PC-3 (cell line): ENCODE measurements around the gene ATP8A1. TPM values are rescaled to one million over a fixed set of nuclear protein-coding genes. Genes with fewer than 3 reads are reported as not detected.

Source experiments
- ATAC-seq: fragments of 200-7000 bp; cut with Tn5 transposase; 2 replicates; pipeline ENCODE4 v1.9.1; 2020; ENCODE audit warnings: mild to moderate bottlenecking, moderate library complexity
- BruUV-seq: library from RNA; stranded (reverse); fragments of 400-500 nt; replicated peaks from 2 replicates; lab custom pipeline; 2021; lab: Mats Ljungman, UMichigan
- CTCF ChIA-PET: fragments of 300-600 bp; sonication (Branson Sonifier 250); formaldehyde crosslinking; loops from one replicate; lab custom pipeline; 2022; ENCODE audit warnings: antibody characterized with exemption; lab: Charles Lee
- POLR2A ChIA-PET: fragments of 300-600 bp; sonication (Branson Sonifier 250); formaldehyde crosslinking; loops from one replicate; lab custom pipeline; 2022; ENCODE audit warnings: antibody characterized with exemption; ENCODE audit not compliant: unreplicated experiment; lab: Charles Lee
- DNase-seq: peaks from one replicate; pipeline ENCODE4 v3.0.0-alpha.2; 2015
- H2AFZ ChIP-seq: fragments of 300-600 bp; sonication (generic); 2 replicates; pipeline ENCODE4 v1.6.0; 2016; ENCODE audit warnings: antibody characterized with exemption, low read length
- H3F3A ChIP-seq: fragments of 300-600 bp; sonication (generic); one replicate; pipeline ENCODE4 v1.6.0; 2017; ENCODE audit warnings: antibody characterized with exemption, low read length, control low read depth, mild to moderate bottlenecking; ENCODE audit not compliant: unreplicated experiment
- H3K27ac ChIP-seq: fragments of 300-600 bp; sonication (generic); 2 replicates; pipeline ENCODE4 v1.5.1; 2016; ENCODE audit warnings: mild to moderate bottlenecking, low read length
- H3K27me3 ChIP-seq: fragments of 300-600 bp; sonication (generic); 2 replicates; pipeline ENCODE4 v1.6.1; 2016; ENCODE audit warnings: low read length, mixed read lengths
- H3K36me3 ChIP-seq: fragments of 300-600 bp; sonication (generic); 2 replicates; pipeline ENCODE4 v1.6.1; 2016; ENCODE audit warnings: low read depth, mixed run types, low read length, mixed read lengths
- H3K4me1 ChIP-seq: fragments of 300-600 bp; sonication (generic); 2 replicates; pipeline ENCODE4 v1.5.1; 2016; ENCODE audit warnings: low read length; ENCODE audit not compliant: insufficient read depth
- H3K4me2 ChIP-seq: fragments of 300-600 bp; sonication (generic); 2 replicates; pipeline ENCODE4 v1.6.0; 2016; ENCODE audit warnings: low read length
- H3K4me3 ChIP-seq: fragments of 300-600 bp; sonication (generic); 2 replicates; pipeline ENCODE4 v1.5.1; 2016; ENCODE audit warnings: mild to moderate bottlenecking, low read length, mixed read lengths
- H3K79me2 ChIP-seq: fragments of 300-600 bp; sonication (generic); 2 replicates; pipeline ENCODE4 v1.6.1; 2017; ENCODE audit warnings: low read length, mixed read lengths
- H3K9ac ChIP-seq: fragments of 300-600 bp; sonication (generic); 2 replicates; pipeline ENCODE4 v1.6.0; 2016; ENCODE audit warnings: mild to moderate bottlenecking, low read length
- H3K9me2 ChIP-seq: fragments of 300-600 bp; sonication (generic); replicated peaks from 2 replicates; pipeline ENCODE4 v1.6.1; 2016; ENCODE audit warnings: mixed run types, low read length, mixed read lengths
- H3K9me3 ChIP-seq: fragments of 300-600 bp; sonication (generic); 2 replicates; pipeline ENCODE4 v1.6.1; 2016; ENCODE audit warnings: low read length, mixed read lengths
- H4K20me1 ChIP-seq: fragments of 300-600 bp; sonication (generic); 2 replicates; pipeline ENCODE4 v1.6.1; 2016; ENCODE audit warnings: low read length, mixed read lengths
- EZH2 ChIP-seq: fragments of 300-600 bp; sonication (generic); IDR thresholded peaks from one replicate; pipeline ENCODE4 v1.6.1; 2017; ENCODE audit warnings: antibody characterized with exemption, mild to moderate bottlenecking, low read length; ENCODE audit not compliant: unreplicated experiment
- EZH2phosphoT487 ChIP-seq: fragments of 300-600 bp; sonication (generic); IDR thresholded peaks from 2 replicates; pipeline ENCODE4 v1.6.1; 2018; ENCODE audit warnings: mild to moderate bottlenecking, antibody characterized with exemption, low read length, borderline replicate concordance
- intact Hi-C: fragments of 100-400 bp; cut with micrococcal nuclease; formaldehyde crosslinking; loops from 2 replicates; pipeline ENCODE4 v1.9.0; 2023
- total RNA-seq: library from RNA; depleted of rRNA; stranded (reverse); fragments of >200 nt; gene quantifications from 2 replicates; pipeline ENCODE4 v1.2.3, GENCODE V29; 2014
- TF ChIP-seq, protein P1 (sequence below): fragments of 300-600 bp; sonication (generic); conservative IDR thresholded peaks from 2 replicates; pipeline ENCODE4 v1.5.1; 2017; ENCODE audit warnings: antibody characterized with exemption, low read depth, mild to moderate bottlenecking, low read length

The ATP8A1 gene
- total RNA-seq, 1 experiment from 2014 or later = 3.9 TPM

DNA sequence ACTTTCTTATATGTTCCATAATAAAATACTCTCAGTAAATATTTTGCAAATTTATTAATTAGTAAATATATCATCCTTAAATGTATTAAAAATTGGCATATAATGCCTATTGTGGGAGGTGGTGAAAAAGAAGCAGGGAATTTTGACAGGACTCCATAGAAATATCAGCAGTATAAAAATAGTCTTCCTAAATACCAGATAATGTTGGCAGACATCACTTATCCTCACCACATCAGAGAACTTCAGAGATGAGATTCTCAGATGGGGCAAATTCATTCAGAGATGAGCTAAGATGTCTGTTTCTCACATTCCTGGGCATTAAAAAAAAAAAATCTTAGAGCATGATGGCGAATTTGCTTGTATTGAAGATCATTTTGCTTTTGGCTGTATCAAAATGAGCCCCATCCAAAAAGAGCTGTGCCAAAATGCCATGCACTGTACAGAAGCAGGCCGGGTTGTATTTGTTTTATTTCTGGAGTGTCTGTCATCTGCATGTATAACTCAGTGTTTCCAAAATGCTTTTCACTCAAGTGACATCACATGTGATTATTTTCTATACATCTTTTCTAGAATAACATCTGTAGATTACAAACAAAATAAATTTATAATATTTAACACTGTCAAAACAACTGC lies 41.7 kb downstream of the ATP8A1 start:
- intact Hi-C loops = no loop called here

DNA sequence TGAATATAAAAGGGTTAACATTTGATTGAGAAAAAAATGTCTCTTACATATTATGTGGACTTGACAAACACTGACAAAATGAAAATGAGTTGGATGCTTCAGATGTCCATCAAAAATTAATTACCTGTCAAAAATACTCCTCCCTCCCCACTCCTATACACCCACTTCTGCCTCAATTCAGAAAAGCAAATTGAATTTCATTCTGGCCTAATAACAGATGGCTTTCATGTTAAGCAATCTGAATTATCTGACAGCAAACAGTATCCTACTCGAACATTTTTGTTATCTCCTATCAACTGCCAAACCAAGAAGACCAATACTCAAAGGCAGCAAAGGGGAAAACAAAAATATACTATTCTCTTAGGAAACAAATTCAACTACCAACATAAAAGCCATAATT lies 44.0 kb downstream of the ATP8A1 start:
- Histone ChIP-seq H3K4me2 (no peak overlapping the region), H3K79me2 (no peaks in the 10 kb centered on the region), H3K4me1 (no peaks in the 10 kb centered on the region), H3K9me2 (no peaks in the 10 kb centered on the region), H4K20me1 (no peaks in the 10 kb centered on the region), H3K27ac (no peak overlapping the region), H3K9ac (no peak overlapping the region), H3F3A (no peaks in the 10 kb centered on the region), H3K9me3 (no peaks in the 10 kb centered on the region), H3K36me3 (no peaks in the 10 kb centered on the region), H3K4me3 (no peak overlapping the region), H2AFZ (no peak overlapping the region), H3K27me3 (no peaks in the 10 kb centered on the region)
- ATAC-seq (no peak), DNase-seq (no peak)
- ChIA-PET CTCF (no interaction called here), POLR2A (no interaction called here)
- BruUV-seq = no TSS peak
- intact Hi-C loops = no loop called here
- TF ChIP-seq EZH2phosphoT487 = no peak

More for the DNA sequence above, 41.7 kb downstream of the ATP8A1 start:
- POLR2A ChIA-PET = no interaction called here
- no peak overlapping the region for H3K4me2 ChIP-seq
- H3K27ac ChIP-seq = no peak overlapping the region
- BruUV-seq = no TSS peak
- CTCF ChIA-PET = no interaction called here
- no peak for TF ChIP-seq EZH2phosphoT487
- no peaks in the 10 kb centered on the region for H3K4me1 ChIP-seq
- no peaks in the 10 kb centered on the region for H3K79me2 ChIP-seq
- no peak for DNase-seq
- no peak for ATAC-seq
- no peaks in the 10 kb centered on the region for H3K9me2 ChIP-seq
- H3K4me3 ChIP-seq = no peak overlapping the region
- no peaks in the 10 kb centered on the region for H4K20me1 ChIP-seq
- no peaks in the 10 kb centered on the region for H3K27me3 ChIP-seq
- no peak overlapping the region for H3K9ac ChIP-seq
- no peaks in the 10 kb centered on the region for H3K9me3 ChIP-seq
- no peak overlapping the region for H2AFZ ChIP-seq
- H3F3A ChIP-seq = no peaks in the 10 kb centered on the region
- H3K36me3 ChIP-seq = no peaks in the 10 kb centered on the region

DNA sequence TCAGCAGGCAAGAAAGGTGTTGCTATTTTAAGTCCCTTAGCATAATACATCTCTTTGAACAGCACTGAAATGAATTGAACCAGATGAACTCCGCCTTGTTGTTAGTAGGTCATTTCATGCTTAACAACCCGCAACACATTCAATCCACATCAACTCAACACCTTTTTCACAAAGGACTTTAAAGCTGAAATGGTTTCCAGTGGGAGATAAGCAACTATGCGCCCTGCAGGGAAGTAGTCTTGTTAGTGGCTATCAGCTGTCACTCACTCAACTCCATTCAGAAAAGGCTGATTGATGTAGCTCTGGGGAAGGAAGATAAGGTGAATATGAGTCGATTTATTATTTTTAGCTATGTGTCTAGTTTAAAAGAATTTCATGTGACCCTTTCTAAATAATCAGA lies 46.0 kb downstream of the ATP8A1 start:
- H3K36me3 ChIP-seq = no peaks in the 10 kb centered on the region
- no peaks in the 10 kb centered on the region for H4K20me1 ChIP-seq
- TF ChIP-seq EZH2phosphoT487 (no peak), EZH2 (no peak)
- TF ChIP-seq, protein P1, sequence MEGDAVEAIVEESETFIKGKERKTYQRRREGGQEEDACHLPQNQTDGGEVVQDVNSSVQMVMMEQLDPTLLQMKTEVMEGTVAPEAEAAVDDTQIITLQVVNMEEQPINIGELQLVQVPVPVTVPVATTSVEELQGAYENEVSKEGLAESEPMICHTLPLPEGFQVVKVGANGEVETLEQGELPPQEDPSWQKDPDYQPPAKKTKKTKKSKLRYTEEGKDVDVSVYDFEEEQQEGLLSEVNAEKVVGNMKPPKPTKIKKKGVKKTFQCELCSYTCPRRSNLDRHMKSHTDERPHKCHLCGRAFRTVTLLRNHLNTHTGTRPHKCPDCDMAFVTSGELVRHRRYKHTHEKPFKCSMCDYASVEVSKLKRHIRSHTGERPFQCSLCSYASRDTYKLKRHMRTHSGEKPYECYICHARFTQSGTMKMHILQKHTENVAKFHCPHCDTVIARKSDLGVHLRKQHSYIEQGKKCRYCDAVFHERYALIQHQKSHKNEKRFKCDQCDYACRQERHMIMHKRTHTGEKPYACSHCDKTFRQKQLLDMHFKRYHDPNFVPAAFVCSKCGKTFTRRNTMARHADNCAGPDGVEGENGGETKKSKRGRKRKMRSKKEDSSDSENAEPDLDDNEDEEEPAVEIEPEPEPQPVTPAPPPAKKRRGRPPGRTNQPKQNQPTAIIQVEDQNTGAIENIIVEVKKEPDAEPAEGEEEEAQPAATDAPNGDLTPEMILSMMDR = no peak
- no peak overlapping the region for H2AFZ ChIP-seq
- DNase-seq = no peak
- no peaks in the 10 kb centered on the region for H3K9me2 ChIP-seq
- no peaks in the 10 kb centered on the region for H3K79me2 ChIP-seq
- intact Hi-C loops = no loop called here
- no peaks in the 10 kb centered on the region for H3K9me3 ChIP-seq
- no peaks in the 10 kb centered on the region for H3F3A ChIP-seq
- H3K27me3 ChIP-seq = no peaks in the 10 kb centered on the region
- H3K4me3 ChIP-seq = no peak overlapping the region
- ChIA-PET POLR2A (no interaction called here), CTCF (no interaction called here)
- H3K4me2 ChIP-seq = no peak overlapping the region
- no peak overlapping the region for H3K9ac ChIP-seq
- no peaks in the 10 kb centered on the region for H3K4me1 ChIP-seq
- BruUV-seq = no TSS peak
- no peak overlapping the region for H3K27ac ChIP-seq
- ATAC-seq = no peak

DNA sequence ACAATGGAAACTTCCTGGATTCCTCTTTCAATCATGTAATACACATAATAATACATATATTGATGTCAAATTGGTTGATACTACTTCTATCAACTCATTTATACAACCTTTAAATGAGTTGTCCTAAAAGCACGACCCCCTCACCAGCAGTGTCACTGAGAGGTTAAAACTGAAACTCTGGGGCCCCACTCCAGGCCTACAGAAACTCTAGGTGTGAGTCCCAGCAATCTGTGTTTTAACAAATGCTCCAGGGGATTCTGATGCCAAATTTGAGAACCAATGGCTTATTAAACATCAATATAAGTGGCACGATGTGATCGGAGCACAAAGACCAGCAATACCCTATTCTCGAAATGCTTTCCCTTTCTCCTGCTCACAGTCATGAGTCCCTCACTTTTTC lies 47.9 kb downstream of the ATP8A1 start:
- Histone ChIP-seq H3K79me2 (no peaks in the 10 kb centered on the region), H3K27ac (no peak overlapping the region), H3K9me2 (no peaks in the 10 kb centered on the region), H3K4me1 (no peaks in the 10 kb centered on the region), H3K36me3 (no peaks in the 10 kb centered on the region), H3K9ac (no peak overlapping the region), H3K4me3 (no peak overlapping the region), H4K20me1 (no peaks in the 10 kb centered on the region), H3F3A (no peaks in the 10 kb centered on the region), H2AFZ (no peak overlapping the region), H3K9me3 (no peaks in the 10 kb centered on the region), H3K4me2 (no peak overlapping the region), H3K27me3 (no peaks in the 10 kb centered on the region)
- ChIA-PET POLR2A (no interaction called here), CTCF (no interaction called here)
- no peak for DNase-seq
- intact Hi-C loops = no loop called here
- TF ChIP-seq EZH2 (no peak), EZH2phosphoT487 (no peak)
- TF ChIP-seq, protein P1 = no peak
- no TSS peak for BruUV-seq
- ATAC-seq = no peak
